Measurements from ENCODE around the gene TMEM18.

DNA sequence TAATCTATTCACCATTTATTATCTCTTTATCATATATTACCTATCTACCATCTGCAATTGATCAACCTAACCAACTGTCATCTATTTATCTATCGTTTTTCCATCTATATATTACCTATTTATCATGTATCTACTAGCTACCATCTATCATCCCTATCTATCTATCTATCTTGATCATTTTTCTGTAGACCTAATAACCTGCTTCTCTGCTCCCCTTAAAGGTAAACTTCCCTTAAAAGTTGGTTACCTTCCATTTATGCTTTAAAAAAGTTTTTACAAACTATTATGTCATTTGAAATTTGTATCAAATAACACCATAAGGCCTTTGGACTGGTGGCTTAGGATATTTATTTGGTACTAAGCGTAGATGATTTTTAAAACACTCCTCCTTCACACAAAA, 47.2 kb downstream of the TMEM18 start:
- TF ChIP-seq CTCF (IDR thresholded peaks at IDR 0.05) = no peak
- TF ChIP-seq POLR2A (IDR thresholded peaks at IDR 0.05) = no peak
- TF ChIP-seq EP300 (IDR thresholded peaks at IDR 0.05; ENCODE audit: low read depth) = no peak
- no peak for TF ChIP-seq POLR2AphosphoS5 (IDR thresholded peaks at IDR 0.05)

Data from transverse colon (tissue), 4 donors.